ENCODE measurements around the gene ACOX3.

GRCh38 chr4:8345946-8346814, 94.3 kb downstream of the ACOX3 start:
- TF ChIP-seq ZC3H11A (IDR thresholded peaks at IDR 0.05) (no peak), CTCF (IDR thresholded peaks at IDR 0.05) (no peak), MAZ (IDR thresholded peaks at IDR 0.05; ENCODE audit: borderline replicate concordance, low read depth, low read length) (no peak), NR3C1 (IDR thresholded peaks at IDR 0.05) (no peak), REST (IDR thresholded peaks at IDR 0.05) (no peak), MAX (IDR thresholded peaks at IDR 0.05) (no peak), PBX3 (IDR thresholded peaks at IDR 0.05) (no peak), USF2 (IDR thresholded peaks at IDR 0.05) (no peak), KDM5A (IDR thresholded peaks at IDR 0.05) (no peak)
